ENCODE measurements around the gene SCYL1. TPM values are rescaled to one million over a fixed set of nuclear protein-coding genes. Genes with fewer than 3 reads are reported as not detected.

The SCYL1 gene
- total and polyA plus RNA-seq, 4 donors = 54.3 to 107 (median 86.5) TPM

DNA sequence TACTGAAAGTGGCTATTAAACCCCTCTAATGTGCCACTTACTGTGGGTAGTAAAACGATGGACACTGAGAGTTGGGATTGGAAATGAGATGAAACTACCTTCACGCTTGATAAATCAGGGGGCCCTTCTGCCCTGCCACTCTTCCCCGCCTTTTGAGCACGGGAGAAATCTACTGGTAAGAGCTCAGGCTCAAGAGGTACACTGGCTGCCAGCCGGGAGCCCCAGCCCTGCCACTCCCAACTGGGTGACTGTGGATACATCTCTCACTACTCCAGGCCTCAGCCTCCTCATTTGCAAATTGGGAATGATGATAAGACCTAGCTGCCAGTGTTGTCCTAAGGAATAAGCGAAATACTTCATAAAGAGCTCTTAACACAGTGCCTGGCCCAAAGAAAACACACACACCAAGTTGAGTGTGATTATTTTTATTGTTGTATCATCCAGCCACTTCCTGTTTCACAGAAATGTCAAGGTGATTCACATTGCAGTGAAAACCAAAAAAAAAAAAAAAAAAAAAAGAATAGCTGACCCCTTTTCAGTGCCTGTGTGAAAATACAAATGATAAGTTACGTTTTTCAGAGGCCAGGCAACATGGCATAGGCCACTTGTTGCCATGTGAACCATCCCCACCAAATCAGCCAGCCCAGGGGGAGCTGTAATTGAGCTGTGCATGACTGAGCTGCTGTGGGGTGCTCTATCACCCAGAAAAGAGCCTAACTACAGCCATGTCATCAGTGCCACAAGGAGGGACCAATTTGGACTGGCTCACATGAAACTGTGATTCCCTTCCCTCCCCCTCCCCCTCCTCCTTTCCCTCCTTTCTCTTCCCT lies 41.0 kb downstream of the SCYL1 start:
- Histone ChIP-seq H3K27me3 (ENCODE audit: control insufficient read depth in 3 of 3, insufficient read depth in 3 of 3, low read length in 2 of 3) (no peaks in the 10 kb centered on the region), H3K27ac (ENCODE audit: low read depth in 1 of 2, low read length in 1 of 2) (peak overlapping the region in 1 of 2 donors; percentile 69), H3K4me1 (ENCODE audit: control insufficient read depth in 5 of 5, insufficient read depth in 5 of 5, low read length in 5 of 5) (peaks cover 0 to 27% (median 16%) of the 10 kb centered on the region in 5 donors), H3K4me3 (no peak overlapping the region), H3K9ac (ENCODE audit: insufficient read depth in 1 of 2, low read length in 2 of 2) (no peak overlapping the region), H3K9me3 (ENCODE audit: control insufficient read depth in 4 of 4, insufficient read depth in 3 of 4, low read length in 3 of 4) (no peaks in the 10 kb centered on the region), H3K36me3 (ENCODE audit: control insufficient read depth in 4 of 4, insufficient read depth in 4 of 4, low read length in 4 of 4) (peaks cover 0 to 7% (median 2%) of the 10 kb centered on the region in 4 donors)
- TF ChIP-seq, protein P1, sequence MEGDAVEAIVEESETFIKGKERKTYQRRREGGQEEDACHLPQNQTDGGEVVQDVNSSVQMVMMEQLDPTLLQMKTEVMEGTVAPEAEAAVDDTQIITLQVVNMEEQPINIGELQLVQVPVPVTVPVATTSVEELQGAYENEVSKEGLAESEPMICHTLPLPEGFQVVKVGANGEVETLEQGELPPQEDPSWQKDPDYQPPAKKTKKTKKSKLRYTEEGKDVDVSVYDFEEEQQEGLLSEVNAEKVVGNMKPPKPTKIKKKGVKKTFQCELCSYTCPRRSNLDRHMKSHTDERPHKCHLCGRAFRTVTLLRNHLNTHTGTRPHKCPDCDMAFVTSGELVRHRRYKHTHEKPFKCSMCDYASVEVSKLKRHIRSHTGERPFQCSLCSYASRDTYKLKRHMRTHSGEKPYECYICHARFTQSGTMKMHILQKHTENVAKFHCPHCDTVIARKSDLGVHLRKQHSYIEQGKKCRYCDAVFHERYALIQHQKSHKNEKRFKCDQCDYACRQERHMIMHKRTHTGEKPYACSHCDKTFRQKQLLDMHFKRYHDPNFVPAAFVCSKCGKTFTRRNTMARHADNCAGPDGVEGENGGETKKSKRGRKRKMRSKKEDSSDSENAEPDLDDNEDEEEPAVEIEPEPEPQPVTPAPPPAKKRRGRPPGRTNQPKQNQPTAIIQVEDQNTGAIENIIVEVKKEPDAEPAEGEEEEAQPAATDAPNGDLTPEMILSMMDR (IDR thresholded peaks at IDR 0.05; ENCODE audit: control extremely low read depth, extremely low read depth) = no peak
- no peak for ATAC-seq (ENCODE audit: insufficient read depth, low FRiP score)
- no peak for DNase-seq
- WGBS, 2 donors = 65 to 86% methylated on average over 7 of the region's 7 CpGs

GRCh38 chr11:65569164-65569972 lies 44.5 kb downstream of the SCYL1 start:
- peaks cover 5 to 39% (median 26%) of the 10 kb centered on the region in 5 donors for H3K4me1 ChIP-seq (ENCODE audit: control insufficient read depth in 5 of 5, insufficient read depth in 5 of 5, low read length in 5 of 5)
- WGBS, 2 donors = 6 to 7% methylated on average over 28 of the region's 28 CpGs
- H3K36me3 ChIP-seq (ENCODE audit: control insufficient read depth in 4 of 4, insufficient read depth in 4 of 4, low read length in 4 of 4) = peaks cover 0 to 7% (median 2%) of the 10 kb centered on the region in 4 donors
- peak overlapping the region; percentile 70 for H3K4me3 ChIP-seq
- ATAC-seq (ENCODE audit: insufficient read depth, low FRiP score) = peak; percentile 9
- no peaks in the 10 kb centered on the region for H3K9me3 ChIP-seq (ENCODE audit: control insufficient read depth in 4 of 4, insufficient read depth in 3 of 4, low read length in 3 of 4)
- peak overlapping the region; percentile 88 to 95 for H3K27ac ChIP-seq (ENCODE audit: low read depth in 1 of 2, low read length in 1 of 2)
- TF ChIP-seq, protein P1 (IDR thresholded peaks at IDR 0.05; ENCODE audit: control extremely low read depth, extremely low read depth) = no peak
- peak overlapping the region; percentile 17 to 88 for H3K9ac ChIP-seq (ENCODE audit: insufficient read depth in 1 of 2, low read length in 2 of 2)
- no peaks in the 10 kb centered on the region for H3K27me3 ChIP-seq (ENCODE audit: control insufficient read depth in 3 of 3, insufficient read depth in 3 of 3, low read length in 2 of 3)
- DNase-seq = no peak

DNA sequence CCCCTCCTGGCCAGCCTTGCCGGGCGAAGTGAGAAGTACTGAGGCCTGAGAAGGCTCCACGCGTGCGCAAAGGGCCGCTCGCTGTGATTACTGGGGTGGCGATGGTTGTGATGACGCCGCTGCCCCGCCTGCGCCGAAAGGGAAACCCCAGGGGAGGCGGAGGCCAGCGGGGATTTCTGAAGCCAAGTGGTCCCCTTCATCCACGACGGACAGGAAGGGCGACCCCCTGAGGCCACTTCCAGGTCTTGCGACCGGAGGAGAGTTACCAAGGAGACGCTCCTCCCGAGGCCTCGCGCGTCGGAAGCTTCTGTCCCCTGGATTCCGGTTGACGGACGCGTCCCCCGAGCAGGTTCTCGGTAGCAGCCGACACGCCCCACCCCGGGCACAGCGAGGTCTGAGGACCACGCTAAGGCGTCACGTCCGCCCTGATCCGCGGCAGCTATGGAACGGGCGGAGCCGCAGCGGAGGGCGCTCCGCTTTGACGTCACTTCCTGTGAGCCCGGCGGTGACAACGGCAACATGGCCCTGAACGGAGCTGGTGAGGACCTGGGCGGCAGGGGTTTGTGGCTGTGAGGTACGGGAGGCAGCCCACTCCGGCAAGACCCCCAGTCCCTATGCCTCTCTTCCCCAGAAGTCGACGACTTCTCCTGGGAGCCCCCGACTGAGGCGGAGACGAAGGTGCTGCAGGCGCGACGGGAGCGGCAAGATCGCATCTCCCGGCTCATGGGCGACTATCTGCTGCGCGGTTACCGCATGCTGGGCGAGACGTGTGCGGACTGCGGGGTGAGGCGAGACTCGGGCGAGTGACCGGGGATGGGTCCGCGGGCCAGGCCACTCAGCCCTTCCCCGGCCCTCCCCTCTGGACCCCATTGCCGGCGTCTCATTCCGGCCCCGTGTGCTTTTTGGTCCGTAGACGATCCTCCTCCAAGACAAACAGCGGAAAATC lies 45.4 kb downstream of the SCYL1 start, which contains the start of gene ZNRD2:
Gene ZNRD2 (plus strand): TSS at position 505 of the 946 bp plus-strand sequence. CDS start 15 bp downstream, at position 520.
- no peaks in the 10 kb centered on the region for H3K27me3 ChIP-seq (ENCODE audit: control insufficient read depth in 3 of 3, insufficient read depth in 3 of 3, low read length in 2 of 3)
- H3K36me3 ChIP-seq (ENCODE audit: control insufficient read depth in 4 of 4, insufficient read depth in 4 of 4, low read length in 4 of 4) = peaks cover 0 to 9% (median 4%) of the 10 kb centered on the region in 4 donors
- H3K4me1 ChIP-seq (ENCODE audit: control insufficient read depth in 5 of 5, insufficient read depth in 5 of 5, low read length in 5 of 5) = peaks cover 5 to 46% (median 24%) of the 10 kb centered on the region in 5 donors
- 0% methylated on average over 89 of the region's 89 CpGs for WGBS, 2 donors
- H3K27ac ChIP-seq (ENCODE audit: low read depth in 1 of 2, low read length in 1 of 2) = peak within 1 kb of the TSS; percentile 88 to 95
- TF ChIP-seq, protein P1 (IDR thresholded peaks at IDR 0.05; ENCODE audit: control extremely low read depth, extremely low read depth) = no peak
- peak within 1 kb of the TSS; percentile 70 for H3K4me3 ChIP-seq
- ATAC-seq (ENCODE audit: insufficient read depth, low FRiP score) = peak; percentile 82
- H3K9me3 ChIP-seq (ENCODE audit: control insufficient read depth in 4 of 4, insufficient read depth in 3 of 4, low read length in 3 of 4) = no peaks in the 10 kb centered on the region
- H3K9ac ChIP-seq (ENCODE audit: insufficient read depth in 1 of 2, low read length in 2 of 2) = peak within 1 kb of the TSS; percentile 34 to 88
- peak; percentile 98 to 99 (median 99) for DNase-seq
